Activated CD8-positive, alpha-beta memory T cell treated with anti-CD3 and anti-CD28 coated beads, Interleukin-2, amount 50 U/mL, for 24 hours (primary cell): ENCODE results near the gene HORMAD2.
"Not testable (repeated sequence)": the region's sequence is repeated elsewhere in the genome, so short reads cannot be mapped to it uniquely, and the experiment has no call there.

ENCODE experiments used
- DNase-seq: peaks from one replicate; pipeline ENCODE4 v3.0.0-alpha.2; 2020; ENCODE audit errors: extremely low read depth

Gene HORMAD2

DNA sequence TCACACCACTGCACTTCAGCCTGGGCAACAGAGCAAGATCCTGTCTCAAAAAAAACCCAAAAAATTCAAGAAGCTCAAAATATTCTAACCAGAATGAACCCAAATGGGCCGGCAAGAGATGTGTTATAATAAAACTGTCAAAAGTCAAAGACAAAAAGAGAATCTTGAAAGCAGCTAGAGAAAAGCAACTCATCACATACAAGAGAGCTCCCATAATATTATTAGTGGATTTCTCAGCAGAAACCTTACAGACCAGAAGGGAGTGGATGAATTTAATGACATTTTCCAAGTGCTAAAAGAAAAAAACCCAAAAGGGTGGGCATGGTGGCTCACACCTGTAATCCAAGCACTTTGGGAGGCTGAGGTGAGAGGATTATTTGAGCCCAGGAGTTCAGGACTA, 22.9 kb upstream of the HORMAD2 start:
- no peak for DNase-seq

DNA sequence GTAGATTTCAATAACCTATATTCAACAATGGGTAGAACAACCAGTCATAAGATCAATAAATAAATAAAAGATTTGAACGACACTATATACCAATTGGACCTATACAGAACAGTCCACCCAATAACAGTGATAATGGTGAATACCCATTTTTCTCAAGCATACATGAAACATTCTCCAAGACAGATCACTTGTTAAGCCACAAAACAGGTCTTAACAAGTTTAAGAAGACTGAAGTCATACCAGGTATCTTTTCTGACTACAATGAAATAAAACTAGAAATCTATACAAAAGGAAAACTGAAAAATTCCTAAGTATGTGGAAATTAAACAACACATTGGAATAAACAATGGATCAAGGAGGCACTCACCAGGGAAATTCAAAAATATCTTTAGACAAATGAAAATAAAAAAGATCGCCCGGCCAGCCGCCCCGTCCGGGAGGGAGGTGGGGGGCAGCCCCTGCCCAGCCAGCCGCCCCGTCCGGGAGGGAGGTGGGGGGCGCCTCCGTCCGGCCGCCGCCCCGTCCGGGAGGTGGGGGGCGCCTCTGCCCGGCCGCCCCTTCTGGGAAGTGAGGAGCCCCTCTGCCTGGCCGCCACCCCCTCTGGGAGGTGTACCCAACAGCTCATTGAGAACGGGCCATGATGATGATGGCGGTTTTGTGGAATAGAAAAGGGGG, 20.8 kb upstream of the HORMAD2 start:
- DNase-seq, result not testable (repeated sequence)

DNA sequence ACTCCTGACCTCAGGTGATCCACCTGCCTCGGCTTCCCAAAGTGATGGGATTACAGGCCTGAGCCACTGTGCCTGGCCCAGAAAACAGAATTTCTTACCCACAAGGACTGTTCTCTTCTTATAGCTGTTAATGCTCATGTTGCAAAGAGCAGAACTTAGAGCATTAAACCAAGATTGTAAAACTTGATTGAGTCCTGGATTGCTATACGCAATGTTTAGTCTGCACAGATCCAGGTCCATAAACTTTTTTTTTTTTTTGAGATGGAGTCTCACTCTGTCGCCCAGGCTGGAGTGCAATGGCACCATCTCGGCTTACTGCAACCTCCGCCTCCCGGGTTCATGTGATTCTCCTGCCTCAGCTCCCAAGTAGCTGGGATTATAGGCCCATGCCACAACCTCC, 19.2 kb upstream of the HORMAD2 start:
- not testable (repeated sequence) for DNase-seq

DNA sequence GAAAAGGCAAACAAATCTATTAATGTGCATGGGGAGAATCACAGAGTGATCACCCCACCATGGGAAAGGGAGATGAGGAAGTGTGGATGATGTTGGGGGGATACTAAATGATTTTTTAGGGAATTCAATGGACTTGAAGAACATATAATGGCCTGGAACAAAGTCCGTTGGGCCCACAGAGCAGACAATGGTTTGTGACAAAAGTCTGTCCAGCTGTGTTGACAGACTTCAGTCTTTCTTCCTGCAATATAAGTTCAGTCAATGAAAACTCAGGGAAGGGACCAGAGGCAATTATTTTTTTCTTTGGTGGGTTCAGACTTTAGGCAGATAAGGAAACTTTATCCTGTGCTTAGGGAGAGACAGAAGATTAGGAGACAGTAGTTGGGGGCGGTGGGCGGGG, 18.0 kb upstream of the HORMAD2 start:
- DNase-seq, result no peak

DNA sequence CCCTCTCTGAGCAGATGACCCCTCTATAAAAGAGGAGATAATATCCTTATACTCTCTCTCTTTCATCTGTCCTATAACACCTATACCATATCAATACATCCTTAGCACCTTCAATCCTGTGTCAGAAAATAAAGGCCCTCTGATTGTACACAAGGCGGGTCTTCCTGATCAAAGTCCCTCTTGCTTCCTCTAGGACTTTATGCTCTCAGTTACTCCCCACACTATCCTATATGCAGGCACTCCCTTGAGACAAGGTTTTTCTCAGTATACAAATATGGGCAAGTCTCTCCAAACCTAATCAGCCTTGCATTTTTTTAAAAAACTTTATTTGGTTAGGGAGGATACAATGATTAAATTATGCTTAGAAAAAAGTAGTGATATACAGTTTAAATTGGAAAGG, 17.3 kb upstream of the HORMAD2 start:
- DNase-seq, result no peak

DNA sequence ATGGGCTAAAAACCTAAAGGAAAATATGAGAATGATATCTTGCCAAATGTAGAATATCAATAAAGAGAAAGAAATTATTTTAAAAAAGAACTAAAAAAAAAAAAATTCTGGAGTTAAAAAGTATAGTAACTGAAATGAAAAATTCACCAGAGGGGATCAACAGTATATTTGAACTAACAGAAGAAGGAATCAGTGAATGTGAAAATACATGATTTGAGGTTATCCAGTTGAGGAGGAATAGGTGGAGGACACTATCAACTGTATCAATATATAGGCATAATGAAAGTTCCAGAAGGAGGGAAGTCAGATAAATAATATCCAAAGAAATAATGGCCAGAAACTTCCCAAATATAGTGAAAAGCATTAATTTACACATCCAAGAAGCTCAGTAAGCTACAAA, 16.1 kb upstream of the HORMAD2 start:
- no peak for DNase-seq

DNA sequence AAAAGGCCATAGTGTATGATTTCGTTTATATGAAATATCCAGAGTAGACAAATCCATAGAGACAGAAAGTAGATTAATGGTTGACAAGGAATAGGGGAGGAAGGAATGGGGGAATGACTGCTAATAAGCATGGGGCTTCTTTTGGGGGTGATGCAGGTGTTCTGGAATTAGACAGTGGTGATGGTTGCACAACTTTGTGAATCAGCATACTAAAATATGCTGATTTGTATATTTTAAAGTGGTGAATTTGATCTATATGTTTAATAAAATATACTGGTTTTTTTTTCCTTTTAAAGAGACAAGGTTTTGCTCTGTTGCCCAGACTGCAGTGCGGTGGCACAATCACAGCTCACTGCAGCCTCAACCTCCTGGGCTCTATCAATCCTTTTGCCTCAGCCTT, 6.5 kb upstream of the HORMAD2 start:
- no peak for DNase-seq

DNA sequence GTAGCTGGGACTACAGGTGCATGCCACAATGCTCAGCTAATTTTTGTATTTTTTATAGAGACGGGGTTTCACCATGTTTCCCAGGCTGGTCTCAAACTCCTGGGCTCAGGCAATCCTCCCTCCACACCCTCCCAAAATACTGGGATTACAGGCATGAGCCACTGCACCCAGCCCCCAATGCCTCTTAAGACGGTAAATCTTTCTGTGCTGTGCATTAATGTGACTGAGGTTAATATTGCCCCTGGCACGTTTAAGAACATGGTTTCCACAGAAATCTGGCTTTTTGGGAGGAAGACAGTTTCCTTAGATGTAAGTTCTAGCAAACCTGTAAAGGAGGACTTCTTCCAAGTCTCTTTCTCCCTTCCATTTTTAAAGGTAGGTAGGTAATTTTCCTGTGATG, 6.1 kb upstream of the HORMAD2 start:
- no peak for DNase-seq

DNA sequence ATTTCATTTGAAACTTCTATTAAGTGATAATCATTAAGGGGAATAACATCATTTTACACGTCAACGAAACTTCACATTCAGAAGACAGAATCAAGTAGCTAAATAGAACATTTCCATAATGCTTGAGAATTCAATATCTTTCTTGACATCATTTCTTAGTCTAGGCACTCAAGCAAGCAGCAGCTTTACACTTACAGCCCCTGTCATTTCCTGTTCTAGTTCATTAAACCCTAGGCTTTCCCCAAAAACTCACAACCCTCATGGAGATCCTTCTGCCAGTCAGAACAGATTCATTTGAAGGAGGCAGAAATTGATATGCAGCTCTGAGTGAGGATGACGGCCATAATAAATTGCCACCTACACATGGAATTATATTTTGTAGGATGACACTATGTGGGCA, 5.3 kb upstream of the HORMAD2 start:
- no peak for DNase-seq

DNA sequence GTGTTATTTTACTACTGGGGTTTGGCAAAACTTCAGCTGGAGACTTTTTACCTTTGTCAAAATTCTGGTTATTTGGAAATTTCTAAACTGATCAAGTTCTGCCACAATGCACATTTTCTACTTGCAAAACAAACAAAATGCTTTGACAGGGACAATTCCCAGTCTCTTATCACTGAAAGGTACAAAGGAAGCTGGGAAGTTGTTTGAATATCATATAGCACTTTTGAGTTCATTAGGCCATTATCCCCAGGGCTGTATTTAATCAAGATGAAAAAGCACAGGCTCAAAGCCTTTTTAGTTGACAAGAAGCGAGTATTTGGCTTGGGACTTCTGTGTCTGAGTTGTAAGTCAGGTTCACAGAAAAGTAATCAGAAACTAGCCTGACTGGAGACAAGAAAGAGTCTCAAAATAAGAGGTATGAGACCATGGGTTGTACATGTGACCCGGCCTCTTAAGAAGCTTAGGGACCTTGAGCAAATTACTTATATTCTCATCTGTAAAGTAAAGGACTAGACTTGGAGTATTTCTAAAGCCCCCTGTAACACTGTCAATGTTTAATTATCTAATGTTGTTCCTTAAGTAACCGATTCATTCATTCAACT, 2.9 kb upstream of the HORMAD2 start:
- DNase-seq, result no peak

DNA sequence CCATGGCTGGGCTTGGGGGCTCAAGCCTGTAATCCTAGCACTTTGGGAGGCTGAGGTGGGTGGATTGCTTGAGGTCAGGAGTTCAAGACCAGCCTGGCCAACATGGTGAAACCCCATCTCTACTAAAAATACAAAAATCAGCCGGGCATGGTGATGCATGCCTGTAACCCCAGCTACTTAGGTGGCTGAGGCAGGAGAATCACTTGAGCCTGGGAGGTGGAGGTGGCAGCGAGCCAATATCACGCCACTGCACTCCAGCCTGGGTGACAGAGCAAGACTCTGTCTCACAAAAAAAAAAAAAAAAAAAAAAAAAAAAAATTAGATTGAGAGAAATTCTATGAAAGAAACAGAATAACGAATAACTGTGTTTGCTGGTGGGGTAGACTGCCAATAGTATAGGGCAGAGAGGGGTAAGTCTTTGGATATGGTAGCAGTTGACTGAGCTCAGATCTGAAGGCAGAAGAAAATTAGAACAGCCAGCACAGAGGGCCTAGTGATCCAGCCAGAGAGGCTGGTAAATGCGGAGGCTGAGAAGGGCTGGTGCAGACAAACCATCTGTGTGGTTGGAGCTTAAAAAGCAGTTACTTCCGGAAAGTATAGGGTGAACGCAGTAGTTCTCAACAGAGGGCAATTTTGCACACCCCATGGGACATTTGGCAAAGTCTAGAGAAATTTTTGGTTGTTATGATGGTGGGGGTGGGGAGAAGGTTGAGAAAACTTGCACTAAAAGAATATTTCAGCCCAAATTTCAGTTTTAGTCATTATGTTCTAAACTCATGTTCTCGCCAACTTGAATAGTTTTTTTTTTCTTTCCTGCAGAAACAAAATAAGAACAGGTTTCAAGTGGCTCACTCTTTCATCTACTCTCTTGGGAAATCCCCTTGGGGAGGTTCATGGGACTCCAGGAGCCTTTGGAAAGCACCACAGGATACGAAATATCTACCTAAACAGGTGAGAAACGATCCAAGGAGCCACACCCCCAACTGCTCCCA, 1.6 kb upstream of the HORMAD2 start:
- no peak for DNase-seq

DNA sequence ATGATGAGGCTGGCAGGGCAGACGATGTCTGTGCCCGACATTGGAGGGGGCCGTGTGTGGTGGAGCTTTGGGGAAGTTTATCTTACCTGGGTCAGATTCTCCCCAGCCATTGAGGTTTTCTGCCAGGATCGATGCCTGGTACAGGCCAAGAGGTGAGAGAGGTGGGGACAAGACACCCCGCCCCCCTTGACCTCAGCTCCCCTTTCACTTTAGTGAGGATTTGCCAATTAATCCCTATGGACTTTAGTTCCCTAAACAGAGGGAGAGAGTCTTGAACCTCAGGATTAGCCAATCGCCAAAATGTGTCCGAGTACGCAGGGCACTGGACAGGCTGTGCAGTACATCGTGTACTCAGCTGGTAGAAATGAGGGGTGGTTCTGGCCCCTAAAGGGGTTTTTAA, 541 bp downstream of the HORMAD2 start:
- no peak for DNase-seq

DNA sequence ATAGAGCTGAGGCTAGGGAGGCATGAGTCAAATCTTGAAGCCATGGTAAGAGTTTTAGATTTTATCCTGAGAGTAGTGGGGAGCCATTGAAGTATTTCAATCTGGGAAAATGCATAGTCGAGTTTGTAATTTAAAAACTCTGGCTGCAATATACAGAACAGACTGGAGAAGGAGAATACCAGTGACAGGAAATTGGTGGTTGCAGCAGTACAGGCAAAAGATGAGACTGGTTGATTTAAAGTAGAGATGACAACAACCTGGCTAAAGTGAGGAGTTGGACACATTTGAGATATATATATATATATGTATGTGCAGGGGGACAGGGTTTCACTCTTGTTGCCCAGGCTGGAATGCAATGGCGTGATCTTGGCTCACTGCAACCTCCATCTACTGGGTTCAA, 6.2 kb downstream of the HORMAD2 start:
- DNase-seq, result no peak

DNA sequence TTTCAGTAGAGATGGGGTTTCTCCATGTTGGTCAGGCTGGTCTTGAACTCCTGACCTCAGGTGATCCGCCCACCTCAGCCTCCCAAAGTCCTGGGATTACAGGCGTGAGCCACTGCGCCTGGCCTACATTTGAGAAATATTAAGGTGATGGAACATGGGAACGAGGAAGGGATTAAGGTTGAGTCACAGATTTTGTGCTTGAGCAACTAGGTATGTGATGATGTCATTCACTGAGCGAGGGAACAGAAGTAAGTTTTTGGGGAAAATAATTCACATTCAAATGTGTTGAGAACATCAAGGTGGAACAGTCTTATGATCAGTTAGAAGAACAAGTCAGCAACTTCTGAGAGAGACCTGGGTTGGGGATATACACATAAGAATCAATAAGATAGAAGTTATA, 6.8 kb downstream of the HORMAD2 start:
- not testable (repeated sequence) for DNase-seq

DNA sequence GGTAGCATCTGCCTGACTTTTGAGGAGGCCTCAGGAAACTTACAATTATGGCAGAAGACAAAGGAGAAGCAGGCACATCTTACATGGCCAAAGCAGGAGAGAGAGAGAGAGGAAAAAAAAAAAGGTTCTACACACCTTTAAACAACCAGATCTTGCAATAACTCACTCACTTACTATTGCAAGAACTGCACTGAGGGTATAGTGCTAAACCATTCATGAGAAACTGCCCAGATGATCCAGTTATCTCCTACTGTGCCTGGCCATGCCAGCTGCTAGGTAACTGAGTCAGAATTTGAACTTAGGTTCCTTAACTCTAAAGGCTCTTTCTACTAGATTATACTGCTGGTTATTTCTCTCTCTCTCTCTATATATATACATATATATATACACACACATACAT, 7.3 kb downstream of the HORMAD2 start:
- no peak for DNase-seq

DNA sequence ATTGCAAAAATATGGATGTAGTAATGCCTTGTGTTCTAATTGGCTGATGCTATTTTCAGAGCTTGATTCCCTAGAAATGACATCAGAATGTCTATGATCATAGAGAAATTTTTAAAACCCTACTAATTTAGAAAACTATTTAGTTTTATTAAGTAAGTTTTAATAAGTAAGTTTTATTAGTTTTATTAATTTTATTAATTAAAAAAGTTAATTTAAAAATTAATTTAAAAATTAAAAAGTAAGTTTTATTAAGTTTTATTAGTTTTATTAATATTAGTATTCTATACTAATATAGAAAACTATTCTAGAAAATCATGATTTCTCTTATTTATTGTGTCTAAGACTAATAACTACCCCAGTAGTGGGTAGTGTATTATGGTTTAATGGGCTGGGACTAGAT, 8.2 kb downstream of the HORMAD2 start:
- no peak for DNase-seq

DNA sequence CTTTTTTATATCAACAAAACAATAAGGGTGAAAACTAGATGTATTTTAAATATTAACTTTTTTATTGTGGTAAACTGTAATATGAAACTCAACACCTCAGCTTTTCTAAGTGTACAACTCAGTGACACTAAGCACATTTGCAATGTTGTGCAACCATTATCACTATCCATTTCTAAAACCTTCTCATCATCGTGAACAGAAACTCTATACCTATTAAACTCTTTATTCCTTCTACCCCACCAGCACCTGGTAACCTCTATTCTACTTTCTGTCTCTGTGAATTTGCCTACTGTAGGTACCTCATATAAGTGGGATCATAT, 9.4 kb downstream of the HORMAD2 start:
- DNase-seq, result no peak

DNA sequence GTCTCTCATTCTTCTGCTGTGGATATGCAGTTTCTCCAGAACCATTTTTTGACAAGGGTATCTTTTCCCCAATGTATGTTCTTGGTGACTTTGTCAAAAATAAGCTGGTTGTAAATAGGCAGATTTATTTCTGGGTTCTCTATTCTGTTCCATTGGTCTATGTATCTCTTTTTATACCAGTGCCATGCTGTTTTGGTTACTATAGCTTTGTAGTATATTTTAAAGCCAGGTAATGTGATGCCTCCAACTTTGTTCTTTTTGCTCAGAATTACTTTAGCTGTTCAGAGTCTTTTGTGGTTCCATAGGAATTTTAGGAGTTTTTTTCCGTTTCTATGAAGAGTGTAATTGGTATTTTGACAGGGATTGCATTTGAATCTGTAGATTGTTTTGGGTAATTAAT, 12.4 kb downstream of the HORMAD2 start:
- no peak for DNase-seq

DNA sequence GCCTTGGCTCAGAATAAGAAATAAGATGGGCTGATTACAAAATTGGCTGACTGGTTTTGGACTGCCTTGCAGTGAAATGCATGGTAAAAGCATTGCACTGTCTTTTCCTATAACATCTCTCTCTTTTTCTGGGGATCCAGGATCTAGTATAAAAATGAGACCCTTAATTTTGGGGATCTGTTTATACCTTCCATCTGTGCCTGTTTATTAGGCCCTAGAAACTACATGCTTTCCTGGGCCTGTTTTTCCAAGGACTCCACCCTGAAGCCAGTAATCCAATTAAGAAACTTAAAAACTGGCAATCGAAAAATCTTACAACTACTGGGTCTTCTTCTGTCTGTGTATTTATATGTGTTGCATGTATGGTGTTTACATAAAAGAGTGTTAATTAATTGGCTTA, 14.5 kb downstream of the HORMAD2 start:
- DNase-seq, result no peak

DNA sequence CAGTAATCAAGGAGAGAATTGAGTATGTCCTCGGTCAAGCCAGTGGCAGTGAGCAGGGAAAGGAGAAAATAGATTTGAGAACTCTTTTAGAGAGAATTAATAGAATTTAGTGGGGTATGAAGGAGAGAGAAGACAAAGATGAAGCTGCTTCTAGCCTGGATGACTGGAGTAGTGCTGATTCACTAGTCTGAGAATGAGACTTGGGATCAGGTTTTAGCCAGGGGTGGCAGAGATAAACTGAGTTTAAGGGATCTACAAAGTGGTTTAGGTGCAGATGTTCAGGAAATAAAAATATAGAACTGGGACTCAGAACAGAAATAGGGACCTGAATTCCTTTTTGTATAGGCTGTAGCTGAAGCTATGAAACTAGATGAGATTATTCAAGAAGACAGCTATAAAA, 17.6 kb downstream of the HORMAD2 start:
- DNase-seq, result no peak

DNA sequence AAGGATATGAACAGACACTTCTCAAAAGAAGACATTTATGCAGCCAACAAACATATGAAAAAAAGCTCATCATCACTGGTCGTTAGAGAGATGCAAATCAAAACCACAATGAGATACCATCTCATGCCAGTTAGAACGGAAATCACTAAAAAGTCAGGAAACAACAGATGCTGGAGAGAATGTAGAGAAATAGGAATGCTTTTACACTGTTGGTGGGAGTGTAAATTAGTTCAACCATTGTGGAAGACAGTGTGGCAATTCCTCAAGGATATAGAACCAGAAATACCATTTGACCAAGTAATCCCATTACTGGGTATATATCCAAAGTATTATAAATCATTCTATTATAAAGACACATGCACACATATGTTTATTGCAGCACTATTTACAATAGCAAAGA, 20.5 kb downstream of the HORMAD2 start:
- not testable (repeated sequence) for DNase-seq

DNA sequence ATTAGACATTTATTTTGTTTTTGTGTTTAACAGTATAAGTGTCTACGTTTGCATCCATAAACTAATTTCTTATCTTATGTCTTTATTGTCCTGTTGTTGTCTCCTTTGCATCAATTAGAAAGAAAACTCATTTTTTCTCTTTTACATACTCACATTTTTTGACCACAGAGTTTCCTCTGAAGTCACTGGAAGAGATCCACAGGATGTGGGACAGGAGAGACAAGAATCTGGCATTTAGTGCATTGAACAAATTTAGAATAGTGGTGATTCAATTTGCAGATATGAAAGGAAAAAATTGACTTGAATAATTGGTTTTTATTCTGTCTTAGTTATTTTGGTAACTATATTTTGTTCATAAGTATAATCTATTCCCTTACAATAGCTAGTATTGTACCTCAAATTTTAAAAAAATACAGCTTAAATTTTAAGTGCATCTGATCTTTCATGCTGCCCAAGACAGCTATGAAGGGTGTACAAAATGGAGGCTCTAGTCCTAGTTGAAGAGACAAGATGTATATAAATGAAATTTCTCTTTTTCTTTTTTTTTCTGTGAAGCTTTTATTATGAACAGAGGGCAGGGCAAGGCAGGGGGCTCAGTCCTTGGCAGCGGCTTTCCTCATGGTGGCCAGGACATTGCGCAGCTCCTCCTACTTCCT, 24.4 kb downstream of the HORMAD2 start:
- no peak for DNase-seq
